HuH-7.5 (cell line): ENCODE measurements around the gene TMEM200A.
"Not testable (repeated sequence)": the region's sequence is repeated elsewhere in the genome, so short reads cannot be mapped to it uniquely, and the experiment has no call there.

Experiments
- DNase-seq: peaks from one replicate; pipeline ENCODE4 v3.0.0; 2011; ENCODE audit warnings: low spot score

The TMEM200A gene

GRCh38 chr6:130365166-130366106, at the start of gene TMEM200A:
Gene TMEM200A (plus strand): TSS chr6:130366017. CDS start chr6:130440423, 74,406 bp downstream.
- peak; percentile 61 for DNase-seq

- no peak for DNase-seq
These were observed 44.9 kb upstream of the TMEM200A start for GRCh38 chr6:130320908-130321307.

GRCh38 chr6:130322673-130323268, 43.0 kb upstream of the TMEM200A start:
- no peak for DNase-seq

DNA sequence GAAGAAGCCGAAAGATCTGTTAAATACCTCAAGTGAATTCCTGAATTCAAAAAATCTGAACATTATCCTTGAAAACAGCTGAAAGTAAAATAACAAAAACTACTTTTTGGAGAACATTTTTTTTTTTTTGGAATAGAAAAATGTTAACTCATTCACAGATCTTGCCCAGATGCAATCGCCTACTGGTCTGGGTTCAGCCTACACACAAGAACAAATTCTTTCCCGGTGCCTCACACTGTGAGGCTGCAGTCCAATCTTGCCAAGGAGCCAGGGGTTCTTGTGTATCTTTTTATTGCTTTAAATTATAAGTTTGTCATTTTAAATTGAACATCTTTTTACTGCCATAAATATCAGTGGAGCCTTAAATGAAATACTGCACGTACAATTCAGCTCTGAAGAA, 41.2 kb upstream of the TMEM200A start:
- no peak for DNase-seq

GRCh38 chr6:130326496-130326895, 39.3 kb upstream of the TMEM200A start:
- no peak for DNase-seq

- DNase-seq = no peak
These were observed 28.3 kb upstream of the TMEM200A start for GRCh38 chr6:130337534-130337933.

DNA sequence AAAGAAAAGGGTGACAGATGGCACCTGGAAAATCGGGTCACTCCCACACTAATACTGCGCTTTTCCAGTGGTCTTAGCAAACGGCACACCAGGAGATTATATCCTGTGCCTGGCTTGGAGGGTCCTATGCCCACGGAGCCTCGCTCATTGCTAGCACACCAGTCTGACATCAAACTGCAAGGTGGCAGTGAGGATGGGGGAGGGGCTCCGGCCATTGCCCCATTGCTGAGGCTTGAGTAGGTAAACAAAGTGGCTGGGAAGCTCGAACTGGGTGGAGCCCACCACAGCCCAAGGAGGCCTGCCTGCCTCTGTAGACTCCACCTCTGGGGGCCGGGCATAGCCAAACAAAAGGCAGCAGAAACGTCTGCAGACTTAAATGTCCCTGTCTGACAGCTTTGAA, 19.5 kb upstream of the TMEM200A start:
- not testable (repeated sequence) for DNase-seq

DNA sequence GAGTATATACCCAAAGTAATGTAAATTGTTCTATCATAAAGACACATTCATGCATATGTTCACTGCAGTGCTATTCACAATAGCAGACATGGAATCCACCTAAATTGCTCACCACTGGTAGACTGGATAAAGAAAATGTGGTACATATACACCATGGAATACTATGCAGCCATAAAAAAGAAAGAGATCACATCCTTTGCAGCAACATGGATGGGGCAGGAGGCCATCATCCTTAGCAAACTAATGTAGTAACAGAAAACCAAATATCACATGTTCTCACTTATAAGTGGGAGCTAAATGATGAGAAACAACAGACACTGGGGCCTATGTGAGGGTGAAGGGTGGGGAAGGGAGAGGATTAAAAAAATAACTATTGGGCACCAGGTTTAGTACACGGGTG, 11.5 kb upstream of the TMEM200A start:
- DNase-seq = no peak

DNA sequence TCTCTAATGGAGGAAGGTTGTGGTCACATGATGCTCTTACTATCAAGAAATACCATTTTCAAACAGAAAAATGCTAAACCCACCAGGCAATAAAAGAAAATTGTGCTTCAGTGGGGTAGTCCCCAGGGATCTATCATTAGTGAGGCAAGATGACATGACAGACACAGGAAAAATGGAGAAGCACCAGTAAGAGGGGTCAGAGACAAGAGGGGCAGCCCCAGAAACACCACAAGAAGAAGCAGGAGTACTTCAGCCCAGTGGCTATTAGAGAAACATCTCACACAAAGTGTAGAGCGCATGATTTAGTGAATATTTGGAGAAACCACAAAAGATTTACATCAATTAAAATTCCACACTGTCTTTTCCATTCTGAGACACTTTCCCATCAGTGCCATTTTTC, 10.2 kb upstream of the TMEM200A start:
- no peak for DNase-seq

- DNase-seq = no peak
These were observed 8.4 kb upstream of the TMEM200A start for GRCh38 chr6:130357436-130357835.

DNA sequence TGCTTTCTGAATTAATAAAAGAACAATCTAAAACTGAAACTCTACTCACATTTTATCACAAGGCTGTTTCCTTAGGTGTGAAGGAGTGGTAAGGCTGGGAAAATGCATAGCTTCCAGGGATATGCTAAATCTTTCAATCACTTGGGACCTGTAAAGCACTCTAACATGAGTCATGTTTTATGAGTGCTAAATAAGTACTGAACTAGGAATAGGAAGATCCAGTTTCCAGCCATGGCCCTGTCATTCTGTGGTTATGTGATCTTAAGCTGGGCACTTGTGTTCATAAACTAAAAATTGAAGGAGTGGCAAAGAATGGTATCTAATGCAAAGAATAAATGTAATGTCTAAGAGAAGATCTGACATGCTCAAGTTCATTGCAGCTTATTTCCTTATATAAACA, 6.1 kb upstream of the TMEM200A start:
- DNase-seq = no peak

DNA sequence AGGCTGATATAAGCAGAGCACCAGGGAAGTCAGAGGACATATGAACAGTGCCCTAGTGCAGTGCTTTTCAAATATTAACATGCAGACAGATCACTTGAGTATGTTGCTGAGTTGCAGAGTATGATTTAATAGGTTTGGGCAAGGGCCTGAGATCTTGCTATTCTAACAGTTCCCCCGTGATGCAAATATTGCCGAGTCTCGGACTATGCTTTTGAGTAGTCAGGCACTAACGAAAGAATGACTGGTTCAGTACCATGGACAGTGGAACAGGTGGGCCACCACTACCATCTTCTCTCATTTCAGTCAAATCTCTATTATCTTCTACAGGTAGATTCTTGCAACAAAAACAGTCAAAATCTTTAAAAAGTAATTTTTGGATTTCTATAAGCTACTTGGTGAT, 3.7 kb upstream of the TMEM200A start:
- DNase-seq = no peak

DNA sequence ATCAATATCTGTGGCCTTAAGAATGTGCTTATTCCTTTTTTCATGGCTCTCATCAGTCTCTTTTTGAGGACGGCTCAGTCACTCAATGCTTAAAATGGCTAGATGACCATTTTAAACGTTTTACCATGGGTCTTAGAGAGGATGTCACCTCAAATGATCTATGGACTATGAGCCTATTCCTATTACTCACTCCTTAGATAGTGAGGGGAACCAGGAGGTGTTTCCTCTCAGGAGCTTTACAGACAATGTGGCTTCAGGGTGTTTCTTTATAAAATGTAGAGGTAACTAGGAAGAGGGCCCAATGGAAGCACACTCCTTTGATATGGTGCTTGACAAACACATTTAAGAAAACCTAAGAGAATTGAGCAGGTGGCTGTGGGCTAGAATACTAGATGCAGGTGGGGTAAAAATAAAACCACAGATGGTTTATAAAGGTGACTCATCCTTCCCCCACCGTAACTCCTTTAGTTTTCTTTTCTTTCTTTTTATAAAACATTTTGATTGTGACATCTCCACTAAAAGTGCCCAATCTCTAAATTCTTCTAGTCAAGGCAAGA, 1.5 kb upstream of the TMEM200A start:
- DNase-seq = no peak

GRCh38 chr6:130366107-130367005, 539 bp downstream of the TMEM200A start:
- peak; percentile 29 for DNase-seq

DNA sequence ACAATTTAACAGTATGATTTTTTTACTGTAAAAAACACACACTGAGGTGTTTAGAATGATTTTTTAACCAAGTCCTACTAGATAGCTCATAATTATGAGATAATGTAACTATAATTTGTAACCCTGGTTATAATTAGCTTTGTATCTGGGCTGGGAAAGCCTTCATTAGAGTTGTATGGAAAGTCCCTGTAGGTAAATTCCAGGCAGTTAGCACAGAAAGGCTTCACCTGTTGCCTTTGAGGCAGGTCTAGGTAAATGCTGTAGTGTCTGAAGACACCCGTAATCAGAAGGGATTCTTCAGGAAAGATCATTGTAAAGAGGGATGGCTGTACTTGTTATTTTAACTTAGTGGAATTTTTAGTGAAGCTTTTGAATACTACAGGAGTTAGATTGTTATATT, 1.9 kb downstream of the TMEM200A start:
- DNase-seq = no peak

DNA sequence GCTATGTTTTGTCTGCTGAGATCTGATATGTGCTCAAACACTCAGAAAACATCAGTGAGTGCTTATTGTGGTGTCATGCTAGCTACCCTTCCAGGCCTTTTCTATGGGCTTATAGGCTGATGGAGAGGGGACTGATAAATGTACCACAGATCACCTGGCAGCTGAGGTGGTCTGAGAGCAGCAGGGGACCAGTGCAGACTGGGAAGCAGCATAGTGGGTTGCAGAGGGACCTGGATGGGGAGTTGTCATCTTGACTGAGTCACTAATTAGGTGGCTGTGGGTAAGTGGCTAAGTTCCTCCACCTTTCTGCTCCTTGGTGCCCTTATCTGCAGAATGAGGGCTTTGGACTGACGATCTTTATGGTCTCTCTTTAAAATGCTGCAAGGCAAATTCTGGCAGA, 2.8 kb downstream of the TMEM200A start:
- DNase-seq = no peak

GRCh38 chr6:130369831-130370230, 4.0 kb downstream of the TMEM200A start:
- DNase-seq = peak; percentile 16

DNA sequence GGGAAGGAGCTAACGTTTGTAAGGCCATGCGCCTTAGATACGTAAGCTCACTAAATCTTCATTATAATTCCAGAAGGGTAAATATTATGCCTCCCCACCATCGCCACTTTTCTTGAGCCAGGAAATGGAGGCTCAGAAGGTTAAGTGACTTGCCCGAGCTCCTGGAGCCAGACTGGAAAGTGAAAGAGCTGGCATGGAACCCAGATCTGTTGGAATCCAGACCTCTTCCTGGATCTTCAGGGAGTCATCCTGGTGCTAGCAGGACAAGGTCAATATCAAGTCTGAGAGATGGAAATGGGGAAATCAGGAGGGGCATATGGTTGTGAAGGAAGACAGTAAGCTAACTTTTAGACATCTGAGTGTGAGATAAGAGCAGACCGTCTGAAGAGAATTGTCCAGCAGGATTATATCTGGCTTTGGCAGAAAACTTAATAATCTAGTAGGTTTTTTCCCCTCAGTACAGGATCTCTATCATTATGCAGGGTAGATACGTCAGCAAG, 6.2 kb downstream of the TMEM200A start:
- no peak for DNase-seq

- no peak for DNase-seq
These were observed 7.0 kb downstream of the TMEM200A start for GRCh38 chr6:130372786-130373185.

DNA sequence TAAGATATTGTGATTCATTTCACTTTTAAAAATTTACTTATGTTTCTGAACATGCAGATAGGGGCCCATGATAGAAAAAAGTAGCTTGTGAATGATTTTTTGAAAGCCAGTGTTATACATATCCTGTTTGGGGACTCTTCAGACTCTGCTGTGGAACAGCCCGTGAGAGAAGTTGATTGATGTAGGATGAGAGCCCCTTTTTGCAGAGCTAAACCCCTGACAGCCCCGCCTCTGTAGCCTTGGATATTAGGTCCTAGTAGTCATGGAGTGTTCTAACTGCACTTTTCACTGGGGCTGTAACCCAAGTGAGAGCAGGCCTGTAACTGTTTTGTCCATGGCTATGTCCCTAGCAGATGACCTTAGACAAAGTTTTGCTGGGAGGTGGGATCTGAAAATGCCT, 8.2 kb downstream of the TMEM200A start:
- DNase-seq = no peak

DNA sequence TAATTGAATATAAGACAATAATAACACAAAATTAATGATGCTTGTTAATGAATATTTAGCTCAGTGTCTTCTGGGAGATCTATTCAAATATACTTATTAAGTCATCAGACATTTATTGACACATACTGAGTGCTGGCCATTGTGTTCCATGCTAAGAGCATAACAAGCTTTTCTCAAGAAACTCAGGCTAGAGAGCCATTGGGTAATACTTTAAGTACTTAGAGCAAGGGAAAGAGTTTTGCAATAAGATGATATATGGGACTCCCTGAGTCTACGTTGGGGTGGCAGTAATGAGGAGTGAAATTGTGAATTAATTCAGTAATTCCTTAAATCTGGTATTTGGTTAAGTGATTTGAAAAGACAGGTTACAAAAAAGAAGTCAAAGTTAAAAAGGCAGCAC, 11.1 kb downstream of the TMEM200A start:
- DNase-seq = no peak

DNA sequence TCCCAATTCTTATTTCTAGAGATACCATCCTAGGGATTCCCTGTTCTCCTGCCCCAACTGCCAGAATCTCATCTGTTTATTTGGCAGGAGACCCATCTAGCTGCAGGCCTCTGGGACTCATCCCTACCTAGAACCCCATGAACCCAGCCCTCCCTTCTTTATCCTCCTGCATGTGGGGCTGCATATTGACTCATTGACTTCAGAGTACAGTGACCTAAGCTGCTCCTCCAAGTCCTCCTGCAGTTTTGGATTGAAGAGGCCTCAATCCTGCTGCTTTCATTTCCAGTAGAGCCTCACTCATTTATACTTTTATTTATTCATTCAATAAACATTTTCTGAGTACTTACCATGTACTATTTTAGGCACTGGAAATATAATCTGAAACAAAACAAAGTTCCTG, 11.6 kb downstream of the TMEM200A start:
- no peak for DNase-seq
